OCI-M1 (cell line): Measurements from ENCODE around the gene INPP1.
A peak's percentile ranks its signal among the peaks of the same experiment; 100 is the strongest.

Experiments used
- DNase-seq: peaks from one replicate; lab custom pipeline; 2025; lab: John Stamatoyannopoulos, UW

INPP1 gene

DNA sequence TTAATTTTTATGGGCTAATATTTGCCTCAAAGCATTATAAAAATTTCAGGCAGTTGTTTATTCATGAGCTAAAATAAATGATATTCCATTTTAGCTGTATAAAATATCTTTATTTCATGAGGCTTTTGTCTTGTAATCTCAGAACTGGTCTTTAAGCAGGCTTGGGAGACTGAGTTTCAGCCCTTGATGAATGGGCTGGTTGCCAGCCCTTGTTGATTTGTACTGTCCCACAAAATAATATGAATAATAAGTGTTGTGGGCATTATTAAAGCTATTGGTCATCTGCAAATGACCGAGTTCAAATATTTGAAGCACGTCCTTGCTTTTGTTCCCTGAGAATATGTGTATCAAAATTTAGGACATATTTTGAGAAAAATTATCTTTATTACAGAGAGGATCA lies 18.2 kb downstream of the INPP1 start:
- DNase-seq = no peak

GRCh38 chr2:190362894-190363293 lies 19.5 kb downstream of the INPP1 start:
- no peak for DNase-seq

DNA sequence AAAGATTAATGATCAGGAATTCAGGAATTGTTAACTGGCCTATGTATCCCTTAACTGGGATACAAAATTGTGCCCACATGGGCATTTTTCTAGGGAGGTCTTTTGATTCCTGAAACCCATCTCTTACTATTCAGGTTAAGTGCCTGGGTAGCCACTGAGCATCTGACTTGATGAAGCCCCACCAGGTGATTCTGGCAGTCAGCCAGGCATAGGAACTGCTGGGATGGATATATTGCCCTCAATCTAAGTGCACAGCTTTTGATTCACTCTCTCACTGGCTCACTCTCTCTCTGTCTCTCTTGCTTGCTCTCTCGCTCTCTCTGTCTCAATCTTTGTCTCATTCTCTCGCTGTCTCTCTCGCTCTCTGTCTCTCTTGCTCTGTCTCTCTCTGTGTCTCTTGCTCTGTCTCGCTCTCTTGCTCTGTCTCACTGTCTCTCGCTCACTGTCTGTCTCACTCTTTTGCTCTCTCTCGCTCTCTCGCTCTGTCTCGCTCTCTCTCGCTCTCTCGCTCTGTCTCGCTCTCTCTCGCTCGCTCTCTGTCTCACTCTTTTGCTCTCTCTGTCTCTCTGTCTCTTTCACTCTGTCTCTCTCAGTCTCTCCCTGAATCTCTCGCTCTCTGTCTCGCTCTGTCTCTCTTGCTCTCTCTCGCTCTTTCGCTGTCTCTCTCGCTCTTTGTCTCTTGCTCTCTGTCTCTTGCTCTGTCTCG lies 22.3 kb downstream of the INPP1 start:
- DNase-seq = no peak

DNA sequence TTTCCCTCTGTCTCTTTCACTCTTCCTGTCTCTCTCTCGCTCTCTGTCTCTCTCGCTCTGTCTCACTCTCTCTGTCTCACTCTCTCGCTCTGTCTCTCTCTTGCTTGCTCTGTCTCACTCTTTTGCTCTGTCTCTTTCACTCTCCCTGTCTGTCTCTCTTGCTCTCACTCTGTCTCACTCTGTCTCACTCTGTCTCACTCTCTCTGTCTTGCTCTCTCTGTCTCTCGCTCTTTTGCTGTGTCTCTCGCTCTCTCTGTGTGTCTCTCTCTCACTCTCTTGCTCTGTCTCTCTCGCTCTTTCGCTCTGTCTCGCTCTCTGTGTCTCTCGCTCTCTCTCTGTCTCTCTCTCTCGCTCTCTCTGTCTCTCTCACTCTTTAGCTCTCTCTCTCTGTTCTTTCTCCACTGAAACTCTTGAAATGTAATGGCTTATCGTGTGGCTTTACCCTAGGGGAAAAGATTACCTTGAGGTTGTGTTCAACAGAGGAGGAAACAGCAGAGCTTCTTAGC lies 22.9 kb downstream of the INPP1 start:
- DNase-seq = no peak

DNA sequence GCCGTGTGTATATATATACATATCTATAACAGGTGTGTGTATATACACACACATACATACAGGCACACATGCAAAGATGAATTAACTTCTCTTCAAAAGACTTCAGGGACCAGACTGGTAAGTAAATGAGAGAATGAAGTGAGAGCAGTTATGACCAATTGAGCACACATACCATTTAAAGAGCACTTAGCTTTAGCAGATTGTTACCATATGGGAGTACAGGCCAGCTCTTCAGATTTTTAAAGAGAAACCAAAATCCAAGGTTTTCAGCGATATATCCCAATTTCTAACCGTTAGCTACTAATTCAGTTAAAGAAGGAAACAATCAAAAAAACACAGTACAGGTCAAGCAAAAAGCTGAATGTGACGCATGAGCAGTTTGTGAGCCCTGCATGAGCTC lies 23.7 kb downstream of the INPP1 start:
- DNase-seq = no peak

- no peak for DNase-seq
These were observed 26.2 kb downstream of the INPP1 start for GRCh38 chr2:190369635-190370034.

- no peak for DNase-seq
These were observed 32.7 kb downstream of the INPP1 start for GRCh38 chr2:190376083-190376482.

- no peak for DNase-seq
These were observed 33.3 kb downstream of the INPP1 start for GRCh38 chr2:190376591-190377245.

DNA sequence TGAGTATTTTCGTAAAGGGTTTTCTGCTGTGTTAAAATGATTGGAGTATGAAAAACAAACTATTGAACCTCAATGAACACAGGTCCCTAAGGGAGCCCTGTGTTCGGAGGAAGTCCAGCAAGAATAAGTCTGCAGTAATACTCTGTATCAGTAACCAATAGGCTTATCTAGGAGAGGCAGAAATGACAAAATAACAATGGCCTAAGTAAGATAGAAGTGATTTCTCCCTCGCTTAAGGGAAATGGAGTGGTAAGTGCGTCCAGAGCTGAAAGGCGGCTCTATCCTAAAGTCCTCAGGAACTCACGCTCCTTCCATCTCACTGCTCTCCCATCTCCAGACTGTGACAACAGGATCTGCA lies 35.5 kb downstream of the INPP1 start:
- DNase-seq = peak; percentile 81

GRCh38 chr2:190379249-190379964 lies 36.0 kb downstream of the INPP1 start:
- DNase-seq = peak; percentile 81

DNA sequence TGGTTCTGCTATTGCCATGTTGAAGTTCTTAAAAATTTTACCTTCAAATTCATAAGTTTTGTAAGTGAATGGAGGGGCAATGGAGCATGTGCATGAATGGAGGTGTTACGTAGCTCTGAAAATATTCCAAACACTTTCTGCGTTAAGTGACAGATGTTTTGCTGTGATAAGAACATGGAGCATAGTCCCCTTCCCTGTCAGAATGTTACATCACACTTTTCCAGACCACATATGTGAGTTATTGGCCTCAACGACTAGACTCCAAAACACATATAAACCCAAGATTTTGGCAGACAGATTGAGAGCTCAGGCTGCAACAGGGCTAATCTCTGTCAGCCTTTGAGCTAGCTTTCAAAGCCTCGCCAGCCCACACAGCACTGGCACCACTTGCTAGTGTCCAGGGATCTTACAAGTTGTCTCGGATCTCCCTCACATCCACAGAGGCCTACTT lies 37.6 kb downstream of the INPP1 start:
- DNase-seq = peak; percentile 92

DNA sequence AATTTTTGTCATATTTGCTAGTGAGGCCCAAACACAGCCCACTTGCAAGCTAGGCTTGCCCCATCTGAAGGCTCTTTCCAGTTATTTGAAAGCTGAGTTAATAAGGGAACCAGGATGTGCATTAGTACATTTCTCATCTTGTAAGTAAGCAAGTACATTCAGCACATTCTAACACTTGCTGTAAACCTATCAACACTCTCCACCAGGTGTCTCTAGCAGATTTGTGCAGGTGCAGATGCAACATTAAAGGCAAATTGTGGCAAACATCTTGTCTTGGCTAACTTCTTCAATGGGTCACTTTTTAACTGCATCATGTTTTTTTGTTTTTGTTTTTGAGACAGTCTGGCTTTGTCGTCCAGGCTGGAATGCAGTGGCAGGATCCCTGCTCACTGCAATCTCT lies 39.5 kb downstream of the INPP1 start:
- peak; percentile 72 for DNase-seq

DNA sequence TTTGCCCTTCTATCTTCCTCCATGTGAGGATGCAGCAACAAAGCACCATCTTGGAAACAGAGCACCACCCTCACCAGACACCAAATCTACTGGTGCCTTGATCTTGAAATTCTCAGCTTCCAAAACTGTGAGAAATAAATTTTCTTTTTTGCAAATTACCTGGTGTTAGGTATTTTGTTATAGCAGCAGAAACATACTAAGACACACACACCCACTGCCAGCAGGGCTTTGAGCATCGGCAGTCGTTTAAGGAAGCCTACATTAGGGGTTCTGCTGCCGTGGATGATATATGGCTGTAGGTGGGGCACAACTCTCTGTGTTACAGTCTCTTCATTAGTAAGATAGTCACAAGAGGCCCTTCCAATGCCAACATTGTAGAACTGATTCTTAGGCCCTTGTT lies 44.0 kb downstream of the INPP1 start:
- no peak for DNase-seq

- no peak for DNase-seq
These were observed 52.9 kb downstream of the INPP1 start for GRCh38 chr2:190396271-190396670.

- no peak for DNase-seq
These were observed 59.7 kb downstream of the INPP1 start for GRCh38 chr2:190402986-190403603.

- DNase-seq = peak; percentile 86
These were observed 61.1 kb downstream of the INPP1 start for GRCh38 chr2:190404487-190404886.

- DNase-seq = no peak
These were observed 61.7 kb downstream of the INPP1 start for GRCh38 chr2:190405070-190405469.

GRCh38 chr2:190405995-190406394 lies 62.6 kb downstream of the INPP1 start:
- no peak for DNase-seq

- DNase-seq = no peak
These were observed 63.4 kb downstream of the INPP1 start for GRCh38 chr2:190406805-190407204.

- DNase-seq = no peak
These were observed 63.9 kb downstream of the INPP1 start for GRCh38 chr2:190407246-190407661.

DNA sequence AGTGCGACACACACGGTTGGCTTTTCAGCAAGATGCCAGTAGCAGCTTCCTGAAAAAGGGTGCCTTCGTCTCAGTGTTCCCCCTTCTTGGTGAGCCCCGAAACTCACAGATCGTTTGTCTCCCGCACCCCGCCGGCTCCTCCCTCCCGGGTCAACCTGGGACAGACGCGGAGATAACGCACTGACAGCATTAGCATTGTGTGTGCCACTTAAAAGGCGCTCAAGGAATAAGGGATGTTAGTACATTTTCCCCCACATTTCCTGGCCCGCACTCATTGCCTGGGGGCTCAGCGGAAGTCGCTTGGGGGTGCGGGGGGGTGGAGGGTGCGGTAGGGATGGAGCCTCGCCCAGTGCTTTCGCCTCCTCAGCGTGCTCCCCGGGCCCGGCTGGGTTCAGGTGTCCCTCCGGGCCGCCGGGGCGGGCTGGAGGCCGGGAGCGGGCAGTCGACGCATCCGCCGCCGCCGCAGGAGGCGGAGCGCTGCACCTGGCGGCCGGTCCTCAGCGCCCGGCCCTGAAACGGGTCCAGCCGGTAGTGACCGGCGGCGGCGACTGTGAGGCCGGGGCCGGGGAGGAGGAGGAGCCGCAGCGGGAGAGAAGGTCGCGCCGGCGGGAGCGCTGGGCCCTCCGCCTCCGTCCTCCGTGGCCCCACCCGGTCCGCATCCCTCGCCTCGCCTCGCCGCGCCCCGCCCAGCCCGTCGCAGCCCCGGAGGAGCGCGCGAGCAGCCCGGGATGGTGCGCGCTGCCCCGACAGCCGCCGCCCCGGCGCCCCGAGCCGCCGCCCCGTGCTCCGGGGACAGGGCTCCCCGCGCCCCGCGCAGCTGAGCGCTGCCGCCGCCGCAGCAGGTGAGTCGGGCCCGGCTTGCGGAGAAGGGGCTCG lies 64.5 kb downstream of the INPP1 start, which contains the start of gene MFSD6:
MFSD6 (plus strand) TSS at position 694 of the 876 bp plus-strand sequence. CDS start 27,675 bp downstream, outside the sequence.
- peak; percentile 44 for DNase-seq
